NCI-H146 (cell line): ENCODE measurements around the gene PCDHAC2.

Experiments used
- DNase-seq: peaks from one replicate; lab custom pipeline; 2025; lab: John Stamatoyannopoulos, UW

Gene PCDHAC2

GRCh38 chr5:140988608-140989007 is 22.3 kb downstream of the PCDHAC2 start:
- DNase-seq, result no peak

GRCh38 chr5:140989254-140990020 is 23.2 kb downstream of the PCDHAC2 start:
- DNase-seq, result no peak

- DNase-seq, result peak; percentile 69
Observed at GRCh38 chr5:140992828-140993227, 26.6 kb downstream of the PCDHAC2 start.

GRCh38 chr5:140996060-140996459 is 29.8 kb downstream of the PCDHAC2 start:
- DNase-seq, result no peak

GRCh38 chr5:140998921-140999410 is 32.7 kb downstream of the PCDHAC2 start:
- no peak for DNase-seq

GRCh38 chr5:141001446-141001843 is 35.2 kb downstream of the PCDHAC2 start:
- DNase-seq, result peak; percentile 72

GRCh38 chr5:141001844-141002604 is 35.7 kb downstream of the PCDHAC2 start:
- peak; percentile 76 for DNase-seq

GRCh38 chr5:141002605-141002965 is 36.3 kb downstream of the PCDHAC2 start:
- no peak for DNase-seq

GRCh38 chr5:141003031-141003430 is 36.8 kb downstream of the PCDHAC2 start:
- DNase-seq, result no peak

GRCh38 chr5:141003791-141004611 is 37.7 kb downstream of the PCDHAC2 start:
- peak; percentile 84 for DNase-seq

GRCh38 chr5:141007791-141008190 is 41.5 kb downstream of the PCDHAC2 start:
- no peak for DNase-seq

GRCh38 chr5:141010047-141010793 is 43.9 kb downstream of the PCDHAC2 start:
- no peak for DNase-seq

GRCh38 chr5:141017943-141018342 is 51.7 kb downstream of the PCDHAC2 start:
- DNase-seq, result no peak
